ENCODE results near the gene REL. TPM values are rescaled to one million over a fixed set of nuclear protein-coding genes. Genes with fewer than 3 reads are reported as not detected.
"Not testable (repeated sequence)": the region's sequence is repeated elsewhere in the genome, so short reads cannot be mapped to it uniquely, and the experiment has no call there.

Gene REL
- polyA plus RNA-seq, 1 donor from 2014 or later = 64.7 TPM

GRCh38 chr2:60853531-60853930 is 27.8 kb upstream of the REL start:
- Mint-ChIP-seq H3K4me3 (no peak overlapping the region), H3K27ac (no peak overlapping the region), H3K36me3 (peaks cover 3% of the 10 kb centered on the region), H3K4me1 (peaks cover 9 to 15% (median 9%) of the 10 kb centered on the region in 3 donors), H3K9me3 (no peaks in the 10 kb centered on the region), H3K27me3 (no peaks in the 10 kb centered on the region)

GRCh38 chr2:60855989-60856669 is 25.2 kb upstream of the REL start:
- H3K27me3 Mint-ChIP-seq = no peaks in the 10 kb centered on the region
- H3K27ac Mint-ChIP-seq = no peak overlapping the region
- H3K36me3 Mint-ChIP-seq = peaks cover 3% of the 10 kb centered on the region
- peaks cover 9 to 12% (median 9%) of the 10 kb centered on the region in 3 donors for H3K4me1 Mint-ChIP-seq
- H3K4me3 Mint-ChIP-seq = peak overlapping the region in 1 of 4 donors; percentile 33
- H3K9me3 Mint-ChIP-seq = no peaks in the 10 kb centered on the region

DNA sequence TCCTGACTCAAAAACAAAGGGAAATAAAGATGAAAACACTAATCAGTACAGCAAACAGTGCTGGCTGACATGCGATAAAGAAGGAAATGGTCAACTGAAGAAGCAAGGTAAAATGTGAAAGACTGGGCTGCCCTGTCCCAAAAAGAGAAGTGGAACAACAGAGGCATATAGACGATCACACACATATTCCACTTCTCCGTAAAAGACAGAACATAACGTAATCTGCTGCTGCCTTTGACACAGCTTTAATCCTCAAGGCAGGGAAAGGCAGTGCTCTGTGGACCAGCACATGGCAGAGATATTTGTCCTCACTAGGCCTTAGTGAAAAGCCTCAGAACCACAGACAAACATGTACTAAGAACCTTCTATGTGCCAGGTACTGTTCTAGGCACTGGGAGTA is 24.3 kb upstream of the REL start:
- H3K27ac Mint-ChIP-seq = no peak overlapping the region
- peaks cover 0 to 4% (median 0%) of the 10 kb centered on the region in 3 donors for H3K9me3 Mint-ChIP-seq

GRCh38 chr2:60858897-60859311 is 22.5 kb upstream of the REL start:
- peaks cover 2% of the 10 kb centered on the region for H3K27me3 Mint-ChIP-seq
- H3K36me3 Mint-ChIP-seq = peaks cover 3% of the 10 kb centered on the region
- no peak overlapping the region for H3K4me3 Mint-ChIP-seq
- no peak overlapping the region for H3K27ac Mint-ChIP-seq
- H3K9me3 Mint-ChIP-seq = peaks cover 0 to 4% (median 2%) of the 10 kb centered on the region in 3 donors
- H3K4me1 Mint-ChIP-seq = peaks cover 22 to 33% (median 26%) of the 10 kb centered on the region in 3 donors

More for the DNA sequence above, 24.3 kb upstream of the REL start:
- peak overlapping the region in 1 of 4 donors; percentile 9 for H3K4me3 Mint-ChIP-seq
- H3K36me3 Mint-ChIP-seq = peaks cover 6% of the 10 kb centered on the region
- H3K27me3 Mint-ChIP-seq = peaks cover 2% of the 10 kb centered on the region
- peaks cover 14 to 19% (median 16%) of the 10 kb centered on the region in 3 donors for H3K4me1 Mint-ChIP-seq

DNA sequence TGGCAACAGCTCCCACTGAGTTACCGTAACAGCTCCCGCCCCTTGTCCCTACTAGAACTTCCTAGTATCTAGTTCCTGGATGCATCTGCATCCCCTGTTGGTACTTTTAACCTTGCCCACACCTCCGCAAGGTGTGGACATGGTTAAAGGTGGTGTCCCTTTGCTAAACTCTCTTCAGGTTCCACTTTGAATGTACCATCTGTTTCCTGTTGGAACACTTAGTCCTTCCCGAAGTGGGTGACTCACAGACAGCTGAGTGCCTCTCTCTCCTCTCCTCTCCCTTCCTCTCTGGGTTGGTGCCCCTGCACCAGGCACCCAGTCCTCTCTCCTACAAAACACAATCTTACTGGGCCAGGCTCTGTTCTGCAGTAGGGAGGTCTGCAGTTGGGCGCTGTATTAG is 19.6 kb upstream of the REL start:
- H3K9me3 Mint-ChIP-seq = peaks cover 0 to 8% (median 2%) of the 10 kb centered on the region in 3 donors
- peaks cover 3% of the 10 kb centered on the region for H3K36me3 Mint-ChIP-seq
- H3K27ac Mint-ChIP-seq = no peak overlapping the region
- H3K27me3 Mint-ChIP-seq = peaks cover 2% of the 10 kb centered on the region
- no peak overlapping the region for H3K4me3 Mint-ChIP-seq
- H3K4me1 Mint-ChIP-seq = peaks cover 19 to 31% (median 22%) of the 10 kb centered on the region in 3 donors

DNA sequence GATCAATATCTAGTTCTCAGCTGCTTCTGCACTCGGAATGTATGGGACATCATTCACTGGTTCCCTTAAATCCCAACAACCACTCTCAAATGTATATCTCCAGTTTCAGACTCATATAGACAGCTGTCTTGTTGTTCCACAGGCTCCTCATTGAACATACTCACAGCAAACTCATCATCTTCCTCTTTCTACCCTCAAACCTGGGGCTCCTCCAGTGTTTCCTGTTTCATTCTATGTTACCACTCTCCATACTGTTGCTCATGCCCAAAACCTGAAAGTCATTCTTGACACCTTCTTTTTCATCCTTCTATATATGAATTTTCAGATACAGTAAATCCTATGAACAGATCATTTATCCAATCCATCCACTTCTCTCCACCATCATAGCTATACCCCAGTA is 18.7 kb upstream of the REL start:
- peaks cover 2% of the 10 kb centered on the region for H3K27me3 Mint-ChIP-seq
- peaks cover 2 to 8% (median 5%) of the 10 kb centered on the region in 3 donors for H3K9me3 Mint-ChIP-seq
- peak overlapping the region in 1 of 4 donors; percentile 30 for H3K4me3 Mint-ChIP-seq
- H3K36me3 Mint-ChIP-seq = peaks cover 3% of the 10 kb centered on the region
- no peak overlapping the region for H3K27ac Mint-ChIP-seq
- peaks cover 22 to 33% (median 24%) of the 10 kb centered on the region in 3 donors for H3K4me1 Mint-ChIP-seq

- Mint-ChIP-seq H3K9me3 (peaks cover 2 to 12% (median 11%) of the 10 kb centered on the region in 3 donors), H3K27ac (peak overlapping the region in 1 of 3 donors; percentile 78), H3K4me1 (peaks cover 28 to 44% (median 30%) of the 10 kb centered on the region in 3 donors)
- H3K27me3 Mint-ChIP-seq, H3K4me3 Mint-ChIP-seq, H3K36me3 Mint-ChIP-seq: not testable (repeated sequence)
Observed at GRCh38 chr2:60865361-60865760, 16.0 kb upstream of the REL start.

DNA sequence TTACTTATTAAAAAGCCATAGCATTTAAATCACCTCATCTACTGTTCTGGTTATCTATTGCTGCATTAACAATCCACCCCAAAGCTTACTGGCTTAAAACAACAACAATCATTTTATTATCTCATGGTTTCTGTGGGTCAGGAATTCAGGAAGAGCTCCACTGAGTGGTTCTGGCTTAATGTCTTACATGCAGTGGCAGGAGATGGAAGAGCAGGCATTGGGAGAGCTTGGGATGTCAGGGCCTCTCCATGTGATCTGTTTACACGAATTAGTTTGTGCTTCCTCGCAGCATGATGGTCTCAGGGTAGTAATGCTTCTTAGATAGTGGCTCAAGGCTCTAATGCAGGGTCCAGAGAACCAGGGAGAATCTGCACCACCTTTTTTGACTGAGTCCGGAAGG is 14.4 kb upstream of the REL start:
- H3K4me1 Mint-ChIP-seq = peaks cover 27 to 43% (median 27%) of the 10 kb centered on the region in 3 donors
- H3K9me3 Mint-ChIP-seq = peaks cover 2 to 12% (median 7%) of the 10 kb centered on the region in 3 donors
- no peaks in the 10 kb centered on the region for H3K27me3 Mint-ChIP-seq
- peak overlapping the region in 2 of 3 donors; percentile 81 to 97 for H3K27ac Mint-ChIP-seq
- peak overlapping the region in 2 of 4 donors; percentile 1 to 21 for H3K4me3 Mint-ChIP-seq
- no peaks in the 10 kb centered on the region for H3K36me3 Mint-ChIP-seq

GRCh38 chr2:60867848-60868247 is 13.5 kb upstream of the REL start:
- Mint-ChIP-seq H3K9me3 (peaks cover 0 to 12% (median 6%) of the 10 kb centered on the region in 3 donors), H3K4me3 (peak overlapping the region; percentile 4 to 88 (median 64)), H3K27me3 (no peaks in the 10 kb centered on the region), H3K36me3 (no peaks in the 10 kb centered on the region), H3K4me1 (peaks cover 28 to 42% (median 30%) of the 10 kb centered on the region in 3 donors), H3K27ac (peak overlapping the region; percentile 52 to 97 (median 92))

DNA sequence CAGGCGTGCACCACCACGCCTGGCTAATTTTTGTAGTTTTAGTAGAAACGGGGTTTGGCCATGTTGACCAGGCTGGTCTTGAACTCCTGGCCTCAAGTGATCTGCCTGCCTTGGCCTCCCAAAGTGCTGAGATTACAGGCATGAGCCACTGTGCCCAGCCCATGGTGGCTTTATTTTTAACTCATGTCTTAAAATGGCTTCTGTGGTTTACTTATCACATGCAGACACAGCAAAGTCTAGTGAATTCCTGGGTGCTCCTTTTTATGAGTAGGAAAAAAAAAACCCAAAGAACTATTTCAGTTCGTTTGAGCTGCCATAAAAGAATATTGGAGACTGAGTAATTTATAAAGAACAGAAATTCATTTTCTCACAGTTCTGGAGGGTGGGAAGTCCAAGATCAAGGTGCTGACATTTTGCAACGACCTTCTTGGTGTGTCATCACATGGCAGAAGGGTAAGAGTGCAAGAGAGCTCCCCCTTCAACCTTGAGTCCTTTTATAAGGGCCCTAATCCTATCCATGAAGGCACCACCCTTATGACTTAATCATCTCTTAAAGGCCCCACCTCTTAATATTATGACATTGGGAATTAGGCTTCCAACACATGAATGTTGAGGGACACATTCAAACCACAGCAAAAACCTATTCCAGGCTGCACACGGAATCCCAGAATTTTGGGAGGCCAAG is 12.6 kb upstream of the REL start:
- Mint-ChIP-seq H3K4me1 (peaks cover 28 to 42% (median 35%) of the 10 kb centered on the region in 3 donors), H3K27ac (peak overlapping the region; percentile 52 to 92 (median 62)), H3K4me3 (peak overlapping the region in 2 of 4 donors; percentile 27 to 88), H3K27me3 (no peaks in the 10 kb centered on the region), H3K36me3 (no peaks in the 10 kb centered on the region), H3K9me3 (peaks cover 0 to 12% (median 6%) of the 10 kb centered on the region in 3 donors)

- Mint-ChIP-seq H3K4me1 (peaks cover 34 to 39% (median 37%) of the 10 kb centered on the region in 3 donors), H3K4me3 (peak overlapping the region in 3 of 4 donors; percentile 14 to 70 (median 23))
Observed at GRCh38 chr2:60872510-60872928, 8.9 kb upstream of the REL start.

DNA sequence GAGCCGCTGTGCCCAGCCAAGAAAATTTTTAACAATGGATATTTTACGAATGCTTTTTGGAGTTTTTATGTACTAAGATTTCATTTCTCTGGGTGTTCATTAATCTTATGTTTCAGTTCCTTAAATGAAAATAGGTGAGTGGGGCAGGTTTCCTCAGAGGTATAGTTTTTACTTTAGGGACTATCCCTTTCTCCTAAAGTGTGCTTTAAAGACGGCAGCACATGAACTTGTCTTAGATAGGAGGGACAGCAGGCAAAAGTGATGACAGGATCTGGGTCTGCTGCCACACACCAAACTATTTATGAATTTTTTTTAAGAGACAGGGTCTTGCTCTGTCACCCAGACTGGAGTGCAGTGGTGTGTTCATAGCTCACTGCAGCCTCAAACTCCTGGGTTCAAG is 8.0 kb upstream of the REL start:
- Mint-ChIP-seq H3K9me3 (peaks cover 0 to 4% (median 0%) of the 10 kb centered on the region in 3 donors), H3K4me3 (peak overlapping the region; percentile 15 to 87 (median 52)), H3K27me3 (no peaks in the 10 kb centered on the region), H3K36me3 (peaks cover 2% of the 10 kb centered on the region), H3K27ac (peak overlapping the region; percentile 61 to 94 (median 84)), H3K4me1 (peaks cover 27 to 36% (median 31%) of the 10 kb centered on the region in 3 donors)

More at GRCh38 chr2:60872510-60872928, 8.9 kb upstream of the REL start:
- H3K27ac Mint-ChIP-seq = peak overlapping the region; percentile 61 to 94 (median 84)
- no peaks in the 10 kb centered on the region for H3K27me3 Mint-ChIP-seq
- peaks cover 2% of the 10 kb centered on the region for H3K36me3 Mint-ChIP-seq
- H3K9me3 Mint-ChIP-seq = peaks cover 0 to 7% (median 6%) of the 10 kb centered on the region in 3 donors

- Mint-ChIP-seq H3K27ac (peak overlapping the region; percentile 17 to 87 (median 61)), H3K36me3 (peaks cover 2% of the 10 kb centered on the region), H3K9me3 (peaks cover 0 to 4% (median 0%) of the 10 kb centered on the region in 3 donors), H3K27me3 (no peaks in the 10 kb centered on the region), H3K4me1 (peaks cover 32 to 44% (median 38%) of the 10 kb centered on the region in 3 donors), H3K4me3 (peak overlapping the region in 2 of 4 donors; percentile 3 to 56)
Observed at GRCh38 chr2:60875520-60875919, 5.9 kb upstream of the REL start.

- no peaks in the 10 kb centered on the region for H3K27me3 Mint-ChIP-seq
- peaks cover 0 to 2% (median 0%) of the 10 kb centered on the region in 3 donors for H3K9me3 Mint-ChIP-seq
- peak overlapping the region; percentile 94 to 99 (median 97) for H3K4me3 Mint-ChIP-seq
- peaks cover 14 to 50% (median 17%) of the 10 kb centered on the region in 3 donors for H3K4me1 Mint-ChIP-seq
- H3K27ac Mint-ChIP-seq = peak overlapping the region; percentile 93 to 99 (median 97)
- H3K36me3 Mint-ChIP-seq = peaks cover 2% of the 10 kb centered on the region
Observed at GRCh38 chr2:60880643-60881046, 729 bp upstream of the REL start.

Measured in IgD-negative memory B cell (primary cell).